Measurements from ENCODE around the gene PLA2G4B. TPM values are rescaled to one million over a fixed set of nuclear protein-coding genes. Genes with fewer than 3 reads are reported as not detected.

The PLA2G4B gene
- total RNA-seq, 6 experiments from 2014 or later, result 0.31 to 7.3 (median 4.7) TPM

DNA sequence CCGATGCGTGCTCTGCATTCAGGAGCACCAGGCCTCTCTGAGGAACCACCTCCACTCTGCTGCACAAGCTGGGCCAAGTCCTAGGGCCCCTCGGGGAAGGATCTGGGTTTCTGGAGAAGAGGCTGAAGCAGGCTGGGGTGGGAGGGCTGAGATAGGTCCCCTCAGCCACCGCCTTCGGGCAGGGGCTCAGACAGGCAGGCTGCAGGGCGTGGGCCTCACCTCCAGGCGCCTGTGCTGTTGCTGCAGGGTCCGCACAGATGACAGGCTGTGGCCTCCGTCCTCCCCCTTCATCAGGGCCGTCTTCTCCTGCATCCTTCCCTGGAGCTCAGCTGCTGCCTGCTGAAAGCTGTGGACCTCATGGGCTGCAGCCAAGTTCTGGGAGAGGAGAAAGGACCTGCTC is 15.2 kb downstream of the PLA2G4B start:
- 93% methylated on average over 2 of the region's 10 CpGs for WGBS (ENCODE audit: insufficient coverage, low coverage, low lambda C conversion rate, missing lambda C conversion rate)
- intact Hi-C loops (cut with DNase I), result no loop called here
- Histone ChIP-seq H3K4me1 (no peaks in the 10 kb centered on the region), H3K36me3 (no peaks in the 10 kb centered on the region), H3K4me3 (no peak overlapping the region), H3K9me3 (no peaks in the 10 kb centered on the region), H3K27me3 (no peaks in the 10 kb centered on the region), H3K27ac (no peak overlapping the region)
- DNase-seq (no peak), ATAC-seq (no peak)
- TF ChIP-seq POLR2A (IDR thresholded peaks at IDR 0.05), result no peak
- TF ChIP-seq, protein P1, sequence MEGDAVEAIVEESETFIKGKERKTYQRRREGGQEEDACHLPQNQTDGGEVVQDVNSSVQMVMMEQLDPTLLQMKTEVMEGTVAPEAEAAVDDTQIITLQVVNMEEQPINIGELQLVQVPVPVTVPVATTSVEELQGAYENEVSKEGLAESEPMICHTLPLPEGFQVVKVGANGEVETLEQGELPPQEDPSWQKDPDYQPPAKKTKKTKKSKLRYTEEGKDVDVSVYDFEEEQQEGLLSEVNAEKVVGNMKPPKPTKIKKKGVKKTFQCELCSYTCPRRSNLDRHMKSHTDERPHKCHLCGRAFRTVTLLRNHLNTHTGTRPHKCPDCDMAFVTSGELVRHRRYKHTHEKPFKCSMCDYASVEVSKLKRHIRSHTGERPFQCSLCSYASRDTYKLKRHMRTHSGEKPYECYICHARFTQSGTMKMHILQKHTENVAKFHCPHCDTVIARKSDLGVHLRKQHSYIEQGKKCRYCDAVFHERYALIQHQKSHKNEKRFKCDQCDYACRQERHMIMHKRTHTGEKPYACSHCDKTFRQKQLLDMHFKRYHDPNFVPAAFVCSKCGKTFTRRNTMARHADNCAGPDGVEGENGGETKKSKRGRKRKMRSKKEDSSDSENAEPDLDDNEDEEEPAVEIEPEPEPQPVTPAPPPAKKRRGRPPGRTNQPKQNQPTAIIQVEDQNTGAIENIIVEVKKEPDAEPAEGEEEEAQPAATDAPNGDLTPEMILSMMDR (IDR thresholded peaks at IDR 0.05), result no peak

DNA sequence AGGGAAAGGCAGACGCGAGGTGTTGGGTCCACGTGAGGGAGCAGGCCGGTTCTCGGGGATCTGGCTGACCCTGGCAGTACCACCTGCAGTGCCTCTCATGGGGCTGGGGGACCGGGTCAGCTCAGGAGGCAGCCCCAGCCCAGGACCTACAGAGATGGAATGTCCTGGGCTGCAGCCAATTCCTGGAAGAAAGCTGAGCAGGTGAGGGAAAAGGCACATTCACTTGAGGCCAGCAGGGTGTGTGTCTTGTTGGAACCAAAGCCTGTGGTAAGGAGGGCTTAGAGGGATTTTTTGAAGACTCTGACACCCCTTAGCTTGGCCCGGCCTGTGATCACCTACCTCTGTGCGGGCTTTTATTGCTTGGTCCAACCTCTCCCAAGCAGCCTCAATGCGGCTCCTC is 15.8 kb downstream of the PLA2G4B start:
- Histone ChIP-seq H3K4me1 (no peaks in the 10 kb centered on the region), H3K27me3 (no peaks in the 10 kb centered on the region), H3K36me3 (no peaks in the 10 kb centered on the region), H3K27ac (no peak overlapping the region), H3K9me3 (no peaks in the 10 kb centered on the region), H3K4me3 (no peak overlapping the region)
- intact Hi-C loops (cut with DNase I), result no loop called here
- ATAC-seq, result no peak
- no CpG with 5 or more reads among the region's 9 CpGs for WGBS (ENCODE audit: insufficient coverage, low coverage, low lambda C conversion rate, missing lambda C conversion rate)
- DNase-seq, result no peak
- no peak for TF ChIP-seq POLR2A (IDR thresholded peaks at IDR 0.05)
- TF ChIP-seq, protein P1 (IDR thresholded peaks at IDR 0.05), result no peak

DNA sequence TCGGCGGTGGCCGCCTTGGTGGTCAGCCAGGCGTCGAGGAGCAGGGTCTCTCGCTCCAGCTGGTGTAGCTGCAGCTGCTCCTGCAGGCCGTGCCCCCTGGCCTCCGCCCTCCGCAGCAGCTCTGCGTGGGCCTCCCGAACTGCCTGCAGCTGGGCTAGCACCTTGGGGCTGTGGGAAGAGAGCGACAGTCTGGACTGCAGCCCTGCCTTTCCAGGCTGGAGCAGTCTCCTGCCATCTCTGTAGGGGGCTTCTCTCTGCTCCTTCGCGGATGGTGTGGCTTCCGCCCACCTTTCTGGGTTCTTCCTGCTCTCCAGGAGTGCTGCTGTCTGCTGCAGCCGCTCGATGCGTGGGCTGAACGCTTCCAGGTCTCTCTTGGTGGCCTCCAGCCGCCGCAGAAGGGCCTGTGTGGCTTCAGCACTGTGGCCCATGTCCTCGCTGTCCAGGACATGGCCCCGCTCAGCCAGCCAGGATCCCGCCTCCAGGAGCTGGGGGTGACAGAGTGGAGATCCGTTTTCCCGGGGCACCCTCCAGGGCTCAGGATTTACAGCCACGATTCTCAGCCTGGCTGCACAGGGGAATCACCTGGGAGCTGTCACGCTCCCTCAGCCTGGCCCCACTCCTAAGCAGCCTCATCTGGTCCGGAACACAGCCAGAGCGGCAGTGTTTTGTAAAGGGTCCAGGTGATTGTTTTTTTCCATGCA is 16.8 kb downstream of the PLA2G4B start:
- H3K4me3 ChIP-seq, result no peak overlapping the region
- H3K36me3 ChIP-seq, result no peaks in the 10 kb centered on the region
- ATAC-seq (no peak), DNase-seq (no peak)
- no peaks in the 10 kb centered on the region for H3K27me3 ChIP-seq
- H3K9me3 ChIP-seq, result no peaks in the 10 kb centered on the region
- 60% methylated on average over 3 of the region's 30 CpGs for WGBS (ENCODE audit: insufficient coverage, low coverage, low lambda C conversion rate, missing lambda C conversion rate)
- TF ChIP-seq POLR2A (IDR thresholded peaks at IDR 0.05), result no peak
- TF ChIP-seq, protein P1 (IDR thresholded peaks at IDR 0.05), result no peak
- intact Hi-C loops (cut with DNase I), result no loop called here
- no peaks in the 10 kb centered on the region for H3K4me1 ChIP-seq
- no peak overlapping the region for H3K27ac ChIP-seq

DNA sequence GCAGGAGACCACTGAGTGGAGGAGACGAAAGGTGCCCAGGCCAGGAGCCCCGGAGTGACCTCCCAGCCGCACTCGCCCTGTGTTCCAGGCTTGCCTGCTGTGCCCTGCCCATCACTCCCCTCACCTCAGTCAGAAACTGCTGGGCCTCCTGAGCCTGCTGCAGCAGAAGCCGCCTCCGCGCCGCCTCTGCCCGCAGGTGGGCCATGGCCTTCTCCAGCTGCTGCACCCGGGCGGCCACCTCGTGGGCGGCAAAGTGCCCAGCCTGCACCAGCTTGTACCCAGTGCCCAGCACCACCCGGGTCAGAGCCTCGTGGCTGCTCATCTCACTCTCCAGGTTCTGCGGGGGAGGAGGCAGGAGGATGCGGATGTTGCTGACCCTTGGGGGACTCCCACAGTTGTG is 17.6 kb downstream of the PLA2G4B start:
- intact Hi-C loops (cut with DNase I), result no loop called here
- no peak overlapping the region for H3K27ac ChIP-seq
- ATAC-seq (no peak), DNase-seq (no peak)
- no peak overlapping the region for H3K4me3 ChIP-seq
- no CpG with 5 or more reads among the region's 17 CpGs for WGBS (ENCODE audit: insufficient coverage, low coverage, low lambda C conversion rate, missing lambda C conversion rate)
- H3K4me1 ChIP-seq, result no peaks in the 10 kb centered on the region
- TF ChIP-seq POLR2A (IDR thresholded peaks at IDR 0.05), result no peak
- TF ChIP-seq, protein P1 (IDR thresholded peaks at IDR 0.05), result no peak
- no peaks in the 10 kb centered on the region for H3K9me3 ChIP-seq
- H3K36me3 ChIP-seq, result no peaks in the 10 kb centered on the region
- no peaks in the 10 kb centered on the region for H3K27me3 ChIP-seq
